Stimulated activated CD4-positive, alpha-beta T cell treated with anti-CD3 and anti-CD28 coated beads, Interleukin-12 subunit alpha, Interleukin-12 subunit beta, amount 100 ng/mL, for 24 hours (primary cell): ENCODE measurements around the gene TMEM184A.
"Not testable (repeated sequence)": the region's sequence is repeated elsewhere in the genome, so short reads cannot be mapped to it uniquely, and the experiment has no call there.

Source experiments
- DNase-seq, 2 experiments: peaks; one replicate each; pipeline ENCODE4 v3.0.0-alpha.2; 2020; ENCODE audit warnings: low read depth in 2 of 2

Gene TMEM184A

DNA sequence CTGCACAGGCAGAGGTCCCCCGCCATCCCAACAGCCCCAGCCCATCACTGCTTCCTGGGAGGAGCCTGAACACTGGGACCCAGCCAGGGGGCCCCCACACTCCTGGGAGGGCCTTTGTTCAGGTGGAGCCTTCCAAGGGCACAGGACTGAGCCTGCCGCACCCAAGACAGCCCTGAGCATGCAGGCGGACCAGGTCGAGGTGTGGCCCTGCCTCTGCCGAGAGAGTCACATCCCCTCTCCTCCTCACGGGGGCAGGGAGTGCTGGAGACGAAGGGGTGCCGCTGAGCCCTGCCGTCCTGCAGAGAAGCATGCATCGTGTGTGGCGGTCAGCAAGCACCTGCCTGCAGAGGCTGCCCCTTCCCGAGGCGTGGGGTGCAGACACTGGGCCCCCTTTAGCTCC is 32.8 kb downstream of the TMEM184A start:
- no peak for DNase-seq

DNA sequence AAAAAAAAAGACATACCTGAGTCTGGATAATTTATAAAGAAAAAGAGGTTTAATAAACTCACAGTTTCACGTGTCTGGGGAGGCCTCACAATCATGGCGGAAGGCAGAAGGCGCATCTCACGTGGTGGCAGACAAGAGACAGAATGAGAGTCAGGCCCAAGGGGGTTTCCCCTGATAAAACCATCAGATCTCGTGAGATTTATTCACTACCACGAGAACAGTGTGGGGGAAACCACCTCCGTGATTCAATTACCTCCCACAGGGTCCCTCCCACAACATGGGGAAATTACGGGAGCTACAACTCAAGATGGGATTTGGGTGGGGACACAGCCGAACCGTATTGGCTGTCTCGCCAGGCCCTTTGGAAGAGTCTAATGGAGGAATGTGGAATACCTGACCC is 34.5 kb downstream of the TMEM184A start:
- DNase-seq: no peak

DNA sequence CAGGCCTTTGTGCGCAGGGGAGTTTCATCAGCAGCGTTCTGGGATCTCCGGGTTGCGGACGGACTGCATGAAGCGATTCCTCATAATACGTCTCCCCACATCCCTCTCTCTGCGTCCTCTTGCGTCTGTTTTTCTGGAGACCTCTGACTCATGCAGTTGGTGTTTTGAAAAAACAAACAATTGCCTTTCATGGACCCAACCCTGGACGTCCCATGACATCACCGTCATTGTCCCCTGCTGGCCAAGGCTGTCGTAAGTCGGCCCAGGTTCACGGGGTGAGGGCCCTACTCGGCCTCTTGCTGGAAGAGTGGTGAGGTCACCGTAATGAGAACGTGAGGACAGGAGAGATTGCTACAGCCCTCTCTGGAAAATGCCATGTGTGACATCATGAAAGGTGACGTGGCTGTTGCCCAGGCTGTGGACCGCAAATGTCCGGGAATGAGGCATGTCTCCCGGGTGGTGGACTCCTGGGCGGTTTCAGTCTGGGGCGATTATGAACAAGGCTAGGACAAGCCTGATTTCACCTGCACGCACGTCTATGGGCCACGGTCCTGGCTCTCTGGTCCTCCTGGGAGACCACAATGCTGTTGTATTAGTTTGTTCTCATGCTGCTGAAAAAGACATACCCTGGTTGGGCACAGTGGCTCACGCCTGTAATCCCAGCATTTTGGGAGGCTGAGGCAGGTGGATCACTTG is 35.3 kb downstream of the TMEM184A start:
- no peak for DNase-seq

DNA sequence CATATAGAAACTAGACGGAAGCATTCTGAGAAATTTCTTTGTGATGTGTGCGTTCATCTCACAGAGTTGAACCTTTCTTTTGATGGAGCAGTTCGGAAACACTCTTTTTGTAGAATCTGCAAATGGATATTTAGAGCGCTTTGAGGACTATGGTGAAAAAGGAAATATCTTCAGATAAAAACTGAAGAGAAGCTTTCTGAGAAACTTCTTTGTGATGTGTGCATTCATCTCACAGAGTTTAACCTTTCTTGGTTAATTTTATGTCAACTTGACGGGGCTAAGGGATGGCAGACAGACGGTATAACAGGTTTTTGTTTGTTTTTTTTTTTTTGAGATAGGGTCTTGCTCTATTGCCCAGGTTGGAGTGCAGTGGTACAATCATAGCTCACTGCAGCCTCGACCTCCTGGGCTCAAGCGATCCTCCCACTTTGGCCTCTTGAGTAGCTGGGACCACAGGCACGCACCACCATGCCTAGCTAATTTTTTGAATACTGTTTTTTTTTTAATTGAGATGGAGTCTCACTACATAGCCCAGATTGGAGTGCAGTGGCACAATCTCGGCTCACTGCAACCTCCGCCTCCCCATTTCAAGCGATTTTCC is 36.6 kb downstream of the TMEM184A start:
- DNase-seq: not testable (repeated sequence)

DNA sequence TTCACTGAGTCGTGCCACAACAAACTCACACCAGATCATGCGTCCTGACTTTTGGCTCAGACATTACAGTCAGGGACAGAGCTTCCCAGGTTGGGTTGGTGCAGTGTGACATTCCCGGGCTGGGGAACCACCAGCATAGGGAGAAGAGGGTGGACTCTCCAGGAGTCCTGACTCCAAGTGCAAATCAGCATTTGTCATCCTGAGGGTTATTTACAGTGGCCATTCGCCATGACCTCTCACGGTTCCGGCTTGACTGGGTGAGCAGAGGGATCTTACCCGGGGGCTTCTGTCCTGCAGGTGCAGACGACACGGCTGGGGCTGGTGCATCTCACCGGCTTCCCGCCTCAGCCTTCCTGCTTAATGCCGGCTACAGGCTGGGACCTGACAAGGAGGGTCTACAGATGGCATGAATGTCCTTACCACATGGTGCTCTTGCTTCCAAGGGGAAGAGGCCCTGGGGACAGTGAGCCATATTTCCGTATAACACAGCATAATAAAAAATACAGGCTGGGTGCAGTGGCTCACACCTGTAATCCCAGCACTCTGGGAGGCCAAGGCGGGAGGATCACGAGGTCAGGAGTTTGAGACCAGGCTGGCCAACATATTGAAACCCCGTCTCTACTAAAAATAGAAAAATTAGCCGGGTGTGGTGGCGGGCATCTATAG is 39.3 kb downstream of the TMEM184A start:
- no peak for DNase-seq

DNA sequence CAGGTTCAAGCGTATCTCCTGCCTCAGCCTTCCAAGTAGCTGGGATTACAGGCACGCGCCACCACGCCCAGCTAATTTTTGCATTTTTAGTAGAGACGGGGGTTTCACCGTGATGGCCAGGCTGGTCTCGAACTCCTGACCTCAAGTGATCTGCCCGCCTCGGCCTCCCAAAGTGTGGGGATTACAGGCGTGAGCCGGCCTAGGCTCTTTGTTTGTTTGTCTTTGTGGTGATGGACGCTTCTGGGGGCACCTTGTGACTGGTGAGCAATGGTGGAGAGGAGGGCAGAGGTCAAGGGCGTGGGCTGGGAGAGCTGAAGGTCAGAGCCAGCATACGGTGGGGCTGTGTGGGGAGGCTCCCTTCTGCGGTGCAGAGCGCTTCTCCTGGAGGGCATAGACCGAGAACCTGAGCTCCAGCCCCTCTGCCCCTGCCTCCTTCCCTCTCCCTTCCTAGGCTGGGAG is 40.5 kb downstream of the TMEM184A start:
- DNase-seq: not testable (repeated sequence)

DNA sequence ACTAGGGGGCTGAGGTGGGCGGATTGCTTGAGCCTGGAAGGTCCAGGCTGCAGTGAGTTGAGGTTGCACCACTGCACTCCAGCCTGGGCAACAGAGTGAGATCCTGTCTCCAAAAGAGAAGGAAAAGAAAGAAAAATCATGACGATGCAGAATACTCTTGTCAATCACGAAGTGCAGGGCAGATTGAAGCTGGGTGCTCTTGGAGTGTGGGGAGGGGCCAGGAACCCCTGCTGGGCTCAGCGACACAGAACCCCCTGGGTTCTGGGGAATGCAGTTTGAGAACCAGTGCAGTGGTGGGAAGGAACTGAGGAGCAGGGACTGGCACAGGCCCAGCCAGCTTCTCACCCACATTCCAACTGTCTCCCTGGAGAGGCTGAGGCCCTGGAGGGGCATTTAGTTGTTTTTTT is 41.0 kb downstream of the TMEM184A start:
- DNase-seq: no peak

DNA sequence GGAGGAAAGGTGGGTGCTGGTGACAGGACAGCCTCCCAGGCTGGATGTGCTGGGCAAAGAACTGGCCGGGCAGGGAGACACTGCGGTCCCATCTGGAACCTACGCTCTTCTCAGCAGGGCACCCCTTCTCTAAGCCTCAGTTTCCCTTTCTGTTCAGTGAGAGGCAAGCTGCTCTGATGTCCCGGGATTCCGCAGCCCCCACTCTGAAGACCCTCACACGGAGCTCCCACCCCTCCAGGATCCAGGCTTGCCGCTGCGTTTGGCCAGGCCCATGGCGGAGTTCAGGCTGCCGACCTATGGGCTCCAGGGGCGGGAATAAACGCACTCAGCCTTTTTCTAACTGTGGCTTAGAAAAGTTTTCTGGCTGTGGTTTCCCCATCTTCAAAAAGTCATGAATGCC is 41.6 kb downstream of the TMEM184A start:
- no peak for DNase-seq

DNA sequence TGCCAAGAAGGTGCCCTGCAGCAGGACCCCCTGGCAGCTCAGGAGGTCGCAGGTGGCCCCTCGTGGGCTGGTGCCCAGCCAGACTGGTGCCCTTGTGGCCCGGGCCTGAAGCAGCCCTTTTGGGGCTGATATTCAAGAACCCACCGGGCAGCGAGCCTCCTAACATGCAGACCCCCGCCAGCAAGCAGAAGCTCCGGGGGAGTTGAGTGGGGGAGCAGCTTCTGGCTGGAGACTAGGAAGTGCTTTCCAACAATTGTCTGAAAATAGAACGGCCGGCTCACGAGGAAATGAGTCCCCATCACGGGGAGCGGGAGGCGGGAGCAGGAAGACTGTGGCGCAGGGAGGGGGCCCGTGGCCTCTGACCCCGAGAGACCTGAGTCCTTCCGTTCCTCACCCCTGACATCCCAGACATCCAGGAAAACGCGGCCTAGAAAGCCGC is 42.3 kb downstream of the TMEM184A start:
- no peak for DNase-seq

DNA sequence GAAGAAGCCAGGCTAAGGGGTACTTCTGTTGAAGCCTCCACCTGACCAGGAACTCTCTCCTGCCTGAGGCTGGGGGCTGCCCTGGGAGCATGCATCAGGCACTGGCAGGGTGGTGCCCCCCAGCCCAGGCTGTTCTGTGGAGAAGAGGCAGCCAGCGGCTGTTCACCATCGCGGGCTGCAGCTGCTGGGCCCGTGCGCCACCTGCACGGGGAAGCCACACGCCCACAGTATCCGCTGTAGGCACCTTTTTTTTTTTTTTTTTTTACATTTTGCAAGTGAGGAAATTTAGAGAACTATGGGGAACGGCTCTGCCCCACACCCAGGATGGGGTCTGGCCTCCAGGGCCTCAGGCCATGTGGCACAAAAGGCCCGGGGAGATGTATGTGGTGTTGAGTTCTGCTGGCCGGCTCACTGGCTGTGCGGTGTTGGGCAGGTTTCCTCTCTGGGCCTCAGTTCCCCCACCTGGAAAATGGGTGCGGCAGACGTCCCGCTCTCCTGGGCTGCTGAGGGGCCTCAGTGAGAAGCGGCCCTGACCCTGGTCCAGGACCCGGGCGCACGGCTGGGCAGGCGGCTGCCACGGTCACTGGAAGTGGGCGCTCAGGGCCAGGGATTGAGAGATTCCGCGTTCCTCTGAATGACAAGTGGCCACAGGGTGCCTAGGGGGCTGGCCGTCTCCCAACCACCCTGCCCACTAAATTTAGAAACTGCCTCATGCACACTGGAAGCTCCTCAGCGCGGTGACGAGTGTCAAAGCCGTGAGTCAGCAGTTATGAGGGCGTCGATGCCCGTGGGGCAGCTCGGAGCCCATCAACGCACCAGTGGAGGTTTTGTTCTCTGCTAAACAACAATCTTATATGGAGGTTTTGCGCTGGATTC is 43.0 kb downstream of the TMEM184A start:
- peak in 1 of 2 experiments; percentile 18 for DNase-seq

DNA sequence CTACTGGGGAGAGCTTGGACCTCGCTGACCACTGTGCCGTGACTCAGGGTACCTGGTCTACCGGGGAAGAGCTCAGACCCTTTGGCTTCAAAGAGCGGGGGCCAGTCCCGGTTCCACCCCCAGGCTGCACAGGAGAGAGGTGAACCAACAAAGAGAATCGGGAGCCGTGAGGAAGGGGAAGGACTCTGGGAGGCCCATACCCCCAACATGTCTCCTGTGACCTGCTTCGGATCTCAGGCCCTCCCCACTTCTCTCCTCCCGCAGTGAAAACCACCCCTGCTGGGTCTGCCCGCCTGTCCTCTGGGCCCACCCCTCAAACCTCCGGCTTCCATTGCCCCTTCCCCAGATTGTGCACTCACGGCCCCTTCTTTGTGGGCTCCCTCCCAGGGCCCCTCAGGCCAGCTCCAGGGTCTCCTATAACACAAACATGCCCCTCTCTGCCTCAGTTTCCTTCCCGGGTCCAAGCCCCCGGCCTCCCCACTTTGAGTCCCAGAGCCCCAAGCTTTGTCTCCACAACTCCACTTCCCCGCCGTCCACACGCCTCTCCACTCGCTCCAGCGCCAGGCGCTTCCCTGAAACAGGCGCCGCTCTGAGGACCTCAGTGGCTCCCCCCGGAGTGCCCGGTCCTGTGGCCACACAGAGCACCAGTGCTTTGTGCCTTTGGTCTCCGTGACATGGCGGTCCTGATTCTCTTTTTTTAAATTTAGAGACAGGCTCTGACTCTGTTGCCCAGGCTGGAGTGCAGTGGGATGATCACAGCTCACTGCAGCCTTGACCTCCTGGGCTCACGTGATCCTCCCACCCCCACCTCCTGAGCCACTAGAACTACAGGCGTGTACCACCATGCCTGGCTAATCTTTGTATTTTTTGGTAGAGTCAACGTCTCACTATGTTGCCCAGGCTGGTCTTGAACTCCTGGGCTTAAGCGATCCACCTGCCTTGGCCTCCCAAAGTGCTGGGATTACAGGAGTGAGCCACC is 44.3 kb downstream of the TMEM184A start:
- no peak for DNase-seq

DNA sequence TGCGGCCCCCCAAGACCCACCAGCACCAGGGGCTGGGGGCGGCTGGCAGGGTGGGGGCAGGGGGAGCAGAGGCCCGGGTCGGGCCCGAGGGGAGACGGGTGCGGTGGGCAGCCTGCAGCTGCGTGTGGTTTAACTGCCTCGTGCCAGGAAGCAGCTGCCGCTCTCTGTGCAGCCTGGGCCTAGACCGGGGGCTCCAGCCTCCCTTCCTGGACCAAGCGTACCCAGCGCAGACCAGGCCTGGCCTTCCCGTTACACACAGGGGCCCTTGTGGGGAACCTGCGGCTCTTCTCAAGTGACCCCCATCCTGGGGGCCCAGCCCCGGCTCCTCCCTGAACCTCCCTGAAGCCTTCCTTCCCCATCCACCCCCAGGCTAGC is 45.2 kb downstream of the TMEM184A start:
- DNase-seq: no peak

DNA sequence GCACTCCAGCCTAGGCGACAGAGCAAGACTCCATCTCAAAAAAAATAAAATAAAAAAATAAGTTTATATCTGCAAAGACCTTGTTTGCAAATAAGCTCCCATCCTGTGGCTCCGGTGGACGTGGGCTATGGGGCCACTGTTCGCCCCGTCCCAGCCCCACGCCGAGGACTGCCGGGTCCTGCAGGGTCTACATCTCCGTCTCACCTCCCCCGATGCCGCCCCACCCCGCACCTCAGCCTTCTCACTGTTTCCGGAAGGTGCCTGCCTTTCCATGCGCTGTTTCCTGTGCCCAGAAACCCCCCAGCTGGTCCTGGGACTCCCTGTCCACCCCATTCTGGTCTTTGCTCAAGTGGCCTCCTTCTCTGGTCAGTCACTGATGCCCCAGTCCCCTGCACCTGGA is 46.8 kb downstream of the TMEM184A start:
- DNase-seq: no peak

DNA sequence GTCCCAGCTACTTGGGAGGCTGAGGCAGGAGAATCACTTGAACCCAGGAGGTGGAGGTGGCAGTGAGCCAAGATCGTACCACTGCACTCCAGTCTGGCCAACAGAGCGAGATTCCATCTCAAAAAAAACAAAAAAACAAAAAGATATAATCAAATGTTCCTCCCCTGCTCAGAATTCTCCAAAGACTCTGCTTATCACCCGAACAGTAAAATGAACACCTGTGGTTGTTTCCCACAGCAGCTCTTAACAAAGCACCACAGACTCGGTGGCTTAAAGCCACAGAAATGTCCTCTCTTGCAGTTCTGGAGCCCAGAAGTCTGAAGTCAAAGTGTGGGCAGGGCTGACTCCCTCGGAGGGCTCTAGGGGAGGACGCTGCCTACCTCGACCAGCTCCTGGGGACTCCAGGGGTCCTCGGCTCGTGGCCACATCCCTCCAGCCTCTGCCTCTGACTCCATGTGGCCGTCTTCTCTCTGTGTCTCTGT is 47.7 kb downstream of the TMEM184A start:
- DNase-seq: no peak

DNA sequence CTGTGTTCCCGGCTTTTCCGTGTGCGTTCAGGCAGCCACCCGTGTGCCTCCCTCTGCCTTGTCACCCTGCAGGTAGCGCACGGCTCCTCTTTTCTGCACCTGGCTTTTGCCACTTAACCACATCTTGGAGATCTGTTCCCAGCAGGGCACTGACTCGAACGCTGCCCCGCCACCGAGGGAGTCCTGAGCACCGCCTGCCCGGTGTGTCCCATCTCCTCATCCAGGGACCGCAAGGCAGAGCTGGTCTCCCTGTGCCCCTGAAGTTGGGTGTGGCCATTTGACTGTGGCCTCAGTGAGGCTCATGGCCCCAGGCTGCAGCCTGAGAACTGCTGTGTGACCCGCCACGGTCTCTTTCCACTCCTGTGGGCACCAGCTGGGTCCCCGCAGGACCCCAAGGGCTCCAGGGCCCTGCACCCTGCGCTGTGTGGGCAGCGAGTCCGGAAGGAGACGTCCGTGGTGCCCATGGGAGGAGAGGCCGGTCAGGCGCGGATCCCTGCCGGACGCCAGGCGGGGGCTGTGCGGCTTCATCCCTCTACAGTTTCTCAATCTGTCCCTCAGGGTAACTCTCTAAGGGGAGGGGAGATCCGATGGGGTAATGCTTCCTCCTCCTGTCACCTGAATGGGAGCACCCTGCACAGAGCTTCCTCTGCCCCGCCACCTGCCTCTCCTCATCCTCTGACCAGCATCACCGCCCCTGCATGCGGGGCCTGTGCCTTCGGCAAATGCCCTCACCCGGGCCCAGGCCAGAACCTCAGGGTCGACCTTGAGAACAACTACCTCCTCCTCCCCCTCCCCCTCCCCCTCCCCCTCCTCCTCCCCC is 50.1 kb downstream of the TMEM184A start:
- no peak for DNase-seq

DNA sequence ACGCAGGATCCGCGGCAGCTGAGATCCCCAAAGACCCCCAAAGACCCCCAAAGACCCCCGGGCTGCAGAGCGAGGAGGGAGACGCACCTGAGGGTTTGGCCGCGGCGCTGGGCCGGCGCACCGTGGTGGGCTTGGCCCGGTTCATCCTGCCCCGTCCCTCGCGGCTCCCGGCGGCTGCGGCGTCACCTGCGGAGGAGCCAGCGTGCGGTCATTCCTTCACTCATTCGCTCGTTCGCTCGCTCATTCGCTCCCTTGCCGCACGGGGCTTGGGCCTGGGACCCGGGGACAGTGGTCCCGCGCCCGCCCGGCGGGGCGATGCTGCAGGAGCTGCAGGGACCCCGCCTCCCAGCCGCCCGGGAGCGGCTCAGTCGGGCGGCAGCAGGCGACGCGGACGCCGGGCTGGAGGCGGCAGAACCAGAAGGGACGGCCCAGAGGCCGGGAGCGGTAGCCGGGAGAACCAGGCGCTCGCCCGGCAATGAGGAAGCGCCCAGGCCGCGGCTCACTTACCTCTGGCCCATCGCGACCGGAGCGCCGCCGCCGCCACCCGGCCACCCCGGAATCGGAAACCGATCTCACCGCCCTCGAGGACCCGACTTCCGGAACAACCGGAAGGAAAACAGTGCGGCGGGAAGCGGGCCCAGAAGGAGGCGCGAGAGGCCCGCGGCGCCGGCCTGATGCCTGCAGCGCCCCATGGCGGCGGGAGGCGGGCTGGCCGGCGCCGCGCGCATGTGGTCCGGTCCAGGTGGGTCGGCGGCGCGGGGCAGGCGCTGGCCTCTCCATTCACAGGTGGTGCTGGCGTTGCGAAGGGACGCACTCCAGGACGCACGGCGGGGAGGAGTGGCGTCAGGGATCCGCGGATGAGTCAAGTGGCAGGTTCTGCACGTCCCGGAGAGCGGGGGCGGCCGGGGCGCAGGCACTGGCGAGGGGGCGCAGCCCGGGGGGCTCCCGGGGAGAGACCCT is 51.9 kb downstream of the TMEM184A start, which contains the start of gene INTS1:
Gene INTS1, minus strand, starts transcription at position 574 of the 960 bp plus-strand sequence. Its CDS starts 429 bp downstream, at position 145.
- DNase-seq: peak; percentile 87

DNA sequence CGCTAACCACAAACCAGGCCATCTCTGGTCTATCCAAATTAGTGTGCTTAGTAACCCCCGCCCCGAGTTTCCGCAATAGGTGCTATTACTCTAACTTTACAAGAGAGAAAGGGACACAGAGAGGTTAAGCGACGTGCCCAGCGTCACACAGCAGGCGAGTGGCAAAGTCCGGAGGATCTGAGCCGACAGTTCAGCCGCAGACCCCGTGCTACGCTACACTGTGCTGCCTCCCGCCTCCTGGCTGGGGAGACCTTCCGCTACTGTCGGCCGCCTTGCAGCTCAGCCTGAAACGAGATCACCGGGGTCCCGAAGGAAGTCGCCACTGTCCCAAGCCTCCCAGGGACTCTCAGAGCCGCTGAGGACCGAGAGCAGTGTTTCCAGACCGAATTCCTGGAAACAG is 52.6 kb downstream of the TMEM184A start:
- no peak for DNase-seq

DNA sequence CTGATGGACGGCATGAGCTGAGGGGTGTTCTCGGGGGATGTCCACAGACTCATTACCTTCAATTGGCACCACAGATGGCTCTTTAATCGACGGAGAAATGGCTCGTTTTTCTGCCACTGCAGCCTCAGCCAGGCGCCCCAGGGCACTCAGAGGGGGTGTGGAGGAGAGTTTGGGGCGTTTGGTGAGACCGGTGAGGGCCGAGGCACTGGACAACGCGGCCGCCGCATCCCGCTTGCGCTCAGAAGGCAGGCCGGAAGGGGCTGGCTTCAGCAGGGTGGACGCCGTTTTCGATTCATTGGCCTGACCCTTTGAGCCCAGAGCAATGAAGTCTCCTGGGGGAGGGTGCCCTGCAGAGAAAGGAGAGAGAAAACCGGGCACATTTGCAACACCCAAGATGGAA is 53.2 kb downstream of the TMEM184A start:
- DNase-seq: no peak
